GM23338 (cell line): ENCODE results near the gene KRTAP13-4.

Experiments
- CREB1 ChIP-seq: fragments of 250-450 bp; sonication (Bioruptor Pico); IDR thresholded peaks from 2 replicates; pipeline ENCODE4 v1.5.0; 2020; ENCODE audit warnings: low read depth, mild to moderate bottlenecking, moderate library complexity
- CTCF ChIP-seq, 2 experiments: fragments of 200-600 bp in 1 of 2; sonication (generic) in 1 of 2; conservative IDR thresholded peaks; 2 replicates each; pipeline versions ENCODE4 v1.5.1 to v1.6.1; 2016 to 2017; ENCODE audit warnings: antibody characterized with exemption in 2 of 2, low read depth in 2 of 2, mild to moderate bottlenecking in 2 of 2, moderate library complexity in 1 of 2
- EZH2 ChIP-seq: fragments of 200-600 bp; sonication (generic); IDR thresholded peaks from one replicate; pipeline ENCODE4 v1.8.0; 2017; ENCODE audit warnings: antibody characterized with exemption, mild to moderate bottlenecking, low read depth; ENCODE audit not compliant: unreplicated experiment
- EZH2phosphoT487 ChIP-seq: fragments of 200-600 bp; sonication (generic); IDR thresholded peaks from one replicate; pipeline ENCODE4 v1.8.1; 2018; ENCODE audit warnings: antibody characterized with exemption; ENCODE audit not compliant: unreplicated experiment
- POLR2AphosphoS5 ChIP-seq: IDR thresholded peaks from 2 replicates; pipeline ENCODE4 v1.6.1; 2016; ENCODE audit warnings: antibody characterized with exemption, low read depth
- REST ChIP-seq: IDR thresholded peaks from one replicate; pipeline ENCODE4 v1.6.1; 2018; ENCODE audit warnings: antibody characterized with exemption; ENCODE audit not compliant: unreplicated experiment
- STAT1 ChIP-seq: IDR thresholded peaks from one replicate; pipeline ENCODE4 v1.6.1; 2016; ENCODE audit warnings: antibody characterized with exemption; ENCODE audit not compliant: unreplicated experiment
- ZNF114 ChIP-seq: fragments of 250-450 bp; sonication (Bioruptor Pico); IDR thresholded peaks from 2 replicates; pipeline ENCODE4 v1.5.0; 2020; ENCODE audit warnings: mild to moderate bottlenecking, moderate library complexity
- TF ChIP-seq, protein P1 (sequence below): IDR thresholded peaks from 2 replicates; pipeline ENCODE4 v1.6.1; 2016; ENCODE audit warnings: antibody characterized with exemption

GRCh38 chr21:30437010-30437565, 7.1 kb downstream of the KRTAP13-4 start:
- no peak for TF ChIP-seq CTCF (conservative IDR thresholded peaks at IDR 0.05; ENCODE audit: low read depth in 2 of 2)
- TF ChIP-seq, protein P1, sequence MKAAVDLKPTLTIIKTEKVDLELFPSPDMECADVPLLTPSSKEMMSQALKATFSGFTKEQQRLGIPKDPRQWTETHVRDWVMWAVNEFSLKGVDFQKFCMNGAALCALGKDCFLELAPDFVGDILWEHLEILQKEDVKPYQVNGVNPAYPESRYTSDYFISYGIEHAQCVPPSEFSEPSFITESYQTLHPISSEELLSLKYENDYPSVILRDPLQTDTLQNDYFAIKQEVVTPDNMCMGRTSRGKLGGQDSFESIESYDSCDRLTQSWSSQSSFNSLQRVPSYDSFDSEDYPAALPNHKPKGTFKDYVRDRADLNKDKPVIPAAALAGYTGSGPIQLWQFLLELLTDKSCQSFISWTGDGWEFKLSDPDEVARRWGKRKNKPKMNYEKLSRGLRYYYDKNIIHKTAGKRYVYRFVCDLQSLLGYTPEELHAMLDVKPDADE = no peak
- TF ChIP-seq EZH2phosphoT487 = no peak
- TF ChIP-seq POLR2AphosphoS5 = no peak
- no peak for TF ChIP-seq EZH2
- no peak for TF ChIP-seq REST
- TF ChIP-seq STAT1 = no peak
- no peak for TF ChIP-seq ZNF114 (CRISPR knock-in tag)
- TF ChIP-seq CREB1 = no peak
